Measurements from ENCODE around the gene ENTPD8.

DNA sequence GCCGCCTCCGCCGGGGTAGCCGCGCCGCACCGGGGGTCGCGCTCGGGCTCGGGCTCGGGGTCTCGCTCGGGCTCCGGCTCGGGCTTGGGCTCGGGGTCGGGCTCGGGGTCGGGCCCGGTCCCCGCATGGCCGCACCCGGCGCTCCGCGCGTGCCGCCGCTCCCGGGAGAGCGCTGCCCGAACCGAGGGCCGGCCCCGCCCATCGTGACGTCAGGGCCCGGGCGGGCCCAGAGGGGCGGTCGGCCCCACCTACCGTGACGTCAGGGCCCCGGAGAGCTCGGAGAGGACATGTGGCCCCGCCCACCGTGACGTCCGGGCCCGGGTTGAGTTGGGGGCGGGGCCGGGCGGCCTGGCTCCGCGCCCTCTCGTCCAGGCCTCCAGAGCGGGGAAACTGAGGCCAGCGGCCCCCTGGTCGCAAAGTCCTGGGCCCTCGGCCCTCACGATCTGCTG lies 18.0 kb upstream of the ENTPD8 start, which contains the start of gene NSMF:
- TF ChIP-seq CTCF (IDR thresholded peaks at IDR 0.05) (no peak), POLR2AphosphoS5 (IDR thresholded peaks at IDR 0.05) (no peak), POLR2A (IDR thresholded peaks at IDR 0.05) (peak; percentile 57 to 71)
